HL-60 (cell line): Measurements from ENCODE around the gene CELSR2.

Experiments
- GABPA ChIP-seq: IDR thresholded peaks from 2 replicates; pipeline ENCODE4 v1.6.1; 2012; ENCODE audit warnings: low read depth
- POLR2AphosphoS5 ChIP-seq: IDR thresholded peaks from 2 replicates; pipeline ENCODE4 v1.6.1; 2012; ENCODE audit warnings: low read depth
- TF ChIP-seq, protein P1 (sequence below): IDR thresholded peaks from one replicate; pipeline ENCODE4 v1.5.1; 2011; ENCODE audit warnings: low read length, control low read depth, inconsistent platforms; ENCODE audit not compliant: insufficient read depth
- TF ChIP-seq, protein P2 (sequence below): IDR thresholded peaks from 2 replicates; pipeline ENCODE4 v1.6.1; 2012; ENCODE audit warnings: low read depth; ENCODE audit not compliant: insufficient replicate concordance

DNA sequence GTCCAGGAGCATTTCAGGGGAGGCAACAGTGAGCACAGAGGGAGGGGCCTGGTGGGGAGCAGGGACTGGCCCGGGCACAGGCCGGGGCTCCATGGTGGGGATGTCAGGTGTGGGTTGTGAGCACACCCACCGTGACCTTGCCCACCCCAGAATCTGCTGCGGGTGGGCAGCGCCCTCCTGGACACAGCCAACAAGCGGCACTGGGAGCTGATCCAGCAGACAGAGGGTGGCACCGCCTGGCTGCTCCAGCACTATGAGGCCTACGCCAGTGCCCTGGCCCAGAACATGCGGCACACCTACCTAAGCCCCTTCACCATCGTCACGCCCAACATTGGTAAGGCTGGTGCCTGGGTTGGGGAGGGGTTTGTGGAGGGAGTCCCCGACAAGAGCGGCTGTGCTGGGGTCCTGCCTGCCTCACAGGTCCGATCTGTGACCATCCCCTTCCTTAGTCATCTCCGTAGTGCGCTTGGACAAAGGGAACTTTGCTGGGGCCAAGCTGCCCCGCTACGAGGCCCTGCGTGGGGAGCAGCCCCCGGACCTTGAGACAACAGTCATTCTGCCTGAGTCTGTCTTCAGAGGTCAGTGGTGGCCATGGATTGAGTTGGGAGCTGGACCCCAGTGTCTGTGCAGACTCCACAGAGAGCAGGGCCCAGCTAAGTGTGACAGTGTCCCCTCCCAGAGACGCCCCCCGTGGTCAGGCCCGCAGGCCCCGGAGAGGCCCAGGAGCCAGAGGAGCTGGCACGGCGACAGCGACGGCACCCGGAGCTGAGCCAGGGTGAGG, 19.3 kb downstream of the CELSR2 start:
- TF ChIP-seq, protein P1, sequence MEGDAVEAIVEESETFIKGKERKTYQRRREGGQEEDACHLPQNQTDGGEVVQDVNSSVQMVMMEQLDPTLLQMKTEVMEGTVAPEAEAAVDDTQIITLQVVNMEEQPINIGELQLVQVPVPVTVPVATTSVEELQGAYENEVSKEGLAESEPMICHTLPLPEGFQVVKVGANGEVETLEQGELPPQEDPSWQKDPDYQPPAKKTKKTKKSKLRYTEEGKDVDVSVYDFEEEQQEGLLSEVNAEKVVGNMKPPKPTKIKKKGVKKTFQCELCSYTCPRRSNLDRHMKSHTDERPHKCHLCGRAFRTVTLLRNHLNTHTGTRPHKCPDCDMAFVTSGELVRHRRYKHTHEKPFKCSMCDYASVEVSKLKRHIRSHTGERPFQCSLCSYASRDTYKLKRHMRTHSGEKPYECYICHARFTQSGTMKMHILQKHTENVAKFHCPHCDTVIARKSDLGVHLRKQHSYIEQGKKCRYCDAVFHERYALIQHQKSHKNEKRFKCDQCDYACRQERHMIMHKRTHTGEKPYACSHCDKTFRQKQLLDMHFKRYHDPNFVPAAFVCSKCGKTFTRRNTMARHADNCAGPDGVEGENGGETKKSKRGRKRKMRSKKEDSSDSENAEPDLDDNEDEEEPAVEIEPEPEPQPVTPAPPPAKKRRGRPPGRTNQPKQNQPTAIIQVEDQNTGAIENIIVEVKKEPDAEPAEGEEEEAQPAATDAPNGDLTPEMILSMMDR, result no peak
- TF ChIP-seq, protein P2, sequence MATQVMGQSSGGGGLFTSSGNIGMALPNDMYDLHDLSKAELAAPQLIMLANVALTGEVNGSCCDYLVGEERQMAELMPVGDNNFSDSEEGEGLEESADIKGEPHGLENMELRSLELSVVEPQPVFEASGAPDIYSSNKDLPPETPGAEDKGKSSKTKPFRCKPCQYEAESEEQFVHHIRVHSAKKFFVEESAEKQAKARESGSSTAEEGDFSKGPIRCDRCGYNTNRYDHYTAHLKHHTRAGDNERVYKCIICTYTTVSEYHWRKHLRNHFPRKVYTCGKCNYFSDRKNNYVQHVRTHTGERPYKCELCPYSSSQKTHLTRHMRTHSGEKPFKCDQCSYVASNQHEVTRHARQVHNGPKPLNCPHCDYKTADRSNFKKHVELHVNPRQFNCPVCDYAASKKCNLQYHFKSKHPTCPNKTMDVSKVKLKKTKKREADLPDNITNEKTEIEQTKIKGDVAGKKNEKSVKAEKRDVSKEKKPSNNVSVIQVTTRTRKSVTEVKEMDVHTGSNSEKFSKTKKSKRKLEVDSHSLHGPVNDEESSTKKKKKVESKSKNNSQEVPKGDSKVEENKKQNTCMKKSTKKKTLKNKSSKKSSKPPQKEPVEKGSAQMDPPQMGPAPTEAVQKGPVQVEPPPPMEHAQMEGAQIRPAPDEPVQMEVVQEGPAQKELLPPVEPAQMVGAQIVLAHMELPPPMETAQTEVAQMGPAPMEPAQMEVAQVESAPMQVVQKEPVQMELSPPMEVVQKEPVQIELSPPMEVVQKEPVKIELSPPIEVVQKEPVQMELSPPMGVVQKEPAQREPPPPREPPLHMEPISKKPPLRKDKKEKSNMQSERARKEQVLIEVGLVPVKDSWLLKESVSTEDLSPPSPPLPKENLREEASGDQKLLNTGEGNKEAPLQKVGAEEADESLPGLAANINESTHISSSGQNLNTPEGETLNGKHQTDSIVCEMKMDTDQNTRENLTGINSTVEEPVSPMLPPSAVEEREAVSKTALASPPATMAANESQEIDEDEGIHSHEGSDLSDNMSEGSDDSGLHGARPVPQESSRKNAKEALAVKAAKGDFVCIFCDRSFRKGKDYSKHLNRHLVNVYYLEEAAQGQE, result no peak
- TF ChIP-seq GABPA (no peak), POLR2AphosphoS5 (no peak)
